ENCODE results near the gene MFAP3. TPM values are rescaled to one million over a fixed set of nuclear protein-coding genes. Genes with fewer than 3 reads are reported as not detected.

The MFAP3 gene
- total and polyA plus RNA-seq, 2 experiments from 2014 or later: 20.5 to 88.8 TPM

DNA sequence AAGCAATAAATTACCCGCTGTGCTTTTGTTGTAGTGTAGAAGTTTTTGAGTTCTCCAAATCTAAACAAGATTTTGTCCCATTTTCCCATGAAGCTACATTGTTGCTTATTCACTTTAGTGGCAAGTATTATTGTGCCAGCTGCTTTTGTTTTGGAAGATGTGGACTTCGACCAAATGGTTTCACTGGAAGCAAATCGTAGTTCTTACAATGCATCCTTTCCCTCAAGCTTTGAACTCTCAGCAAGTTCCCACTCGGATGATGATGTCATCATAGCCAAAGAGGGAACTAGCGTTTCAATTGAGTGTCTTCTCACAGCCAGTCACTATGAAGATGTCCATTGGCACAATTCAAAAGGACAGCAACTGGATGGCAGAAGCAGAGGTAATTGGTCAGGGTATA lies 10.9 kb downstream of the MFAP3 start:
- Histone ChIP-seq H3K9ac (no peak overlapping the region), H4K20me1 (ENCODE audit: insufficient read depth) (0 out of 2 replicates have a peak, but pooled peaks cover 3% of the 10 kb centered on the region), H3F3A (ENCODE audit: insufficient read depth) (no peaks in the 10 kb centered on the region), H3K79me2 (ENCODE audit: insufficient read depth) (peaks cover 52% of the 10 kb centered on the region), H3K4me1 (ENCODE audit: insufficient read depth) (no peaks in the 10 kb centered on the region), H3K27ac (no peak overlapping the region), H3K9me3 (ENCODE audit: low read depth) (no peaks in the 10 kb centered on the region), H3K36me3 (ENCODE audit: low read depth) (peaks cover 13% of the 10 kb centered on the region; the same call in 1 of the 2 replicates), H3K27me3 (replicated peaks; ENCODE audit: insufficient read depth) (no peaks in the 10 kb centered on the region), H2AFZ (no peak overlapping the region), H3K4me2 (ENCODE audit: unreplicated experiment) (no peak overlapping the region), H3K9me2 (ENCODE audit: insufficient read depth) (no peaks in the 10 kb centered on the region), H3K4me3 (no peak overlapping the region)
- 74 to 77% methylated on average over 5 of the region's 5 CpGs for WGBS, 2 experiments (ENCODE audit: low coverage in 1 of 2, low lambda C conversion rate in 2 of 2, missing lambda C conversion rate in 2 of 2)
- in situ Hi-C loops (cut with MboI): no loop called here
- no peak for DNase-seq
- TF ChIP-seq EZH2phosphoT487 (IDR thresholded peaks at IDR 0.05; ENCODE audit: insufficient read depth, low read depth) (no peak), EZH2 (IDR thresholded peaks at IDR 0.05; ENCODE audit: insufficient read depth, poor library complexity, severe bottlenecking) (no peak)

DNA sequence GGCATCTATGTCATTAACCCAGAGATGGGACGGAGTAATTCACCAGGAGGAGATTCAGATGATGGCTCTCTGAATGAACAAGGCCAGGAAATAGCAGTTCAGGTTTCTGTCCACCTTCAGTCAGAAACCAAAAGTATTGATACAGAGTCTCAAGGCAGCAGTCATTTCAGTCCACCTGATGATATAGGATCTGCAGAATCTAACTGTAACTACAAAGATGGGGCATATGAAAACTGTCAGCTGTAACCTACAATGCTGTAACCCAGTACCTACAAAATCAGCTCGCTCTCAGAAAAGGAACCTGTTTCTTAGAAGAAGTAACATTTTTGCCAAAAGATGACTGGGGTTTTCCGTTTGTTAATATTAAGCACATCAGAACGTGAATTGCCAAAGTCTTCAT lies 14.7 kb downstream of the MFAP3 start:
- Histone ChIP-seq H3K9me3 (ENCODE audit: low read depth) (no peaks in the 10 kb centered on the region), H3F3A (ENCODE audit: insufficient read depth) (no peaks in the 10 kb centered on the region), H3K4me2 (ENCODE audit: unreplicated experiment) (no peak overlapping the region), H2AFZ (no peak overlapping the region), H3K4me3 (no peak overlapping the region), H3K27me3 (replicated peaks; ENCODE audit: insufficient read depth) (no peaks in the 10 kb centered on the region), H3K9me2 (ENCODE audit: insufficient read depth) (no peaks in the 10 kb centered on the region), H4K20me1 (ENCODE audit: insufficient read depth) (no peaks in the 10 kb centered on the region), H3K27ac (no peak overlapping the region), H3K9ac (no peak overlapping the region), H3K36me3 (ENCODE audit: low read depth) (peaks cover 13% of the 10 kb centered on the region; the same call in 1 of the 2 replicates), H3K79me2 (ENCODE audit: insufficient read depth) (peaks cover 14% of the 10 kb centered on the region), H3K4me1 (ENCODE audit: insufficient read depth) (no peaks in the 10 kb centered on the region)
- WGBS, 2 experiments (ENCODE audit: low coverage in 1 of 2, low lambda C conversion rate in 2 of 2, missing lambda C conversion rate in 2 of 2): 75% methylated on average over 4 of the region's 4 CpGs
- DNase-seq: no peak
- TF ChIP-seq EZH2phosphoT487 (IDR thresholded peaks at IDR 0.05; ENCODE audit: insufficient read depth, low read depth) (no peak), EZH2 (IDR thresholded peaks at IDR 0.05; ENCODE audit: insufficient read depth, poor library complexity, severe bottlenecking) (no peak)
- in situ Hi-C loops (cut with MboI): no loop called here

- Histone ChIP-seq H3F3A (ENCODE audit: insufficient read depth) (no peaks in the 10 kb centered on the region), H3K9me2 (ENCODE audit: insufficient read depth) (no peaks in the 10 kb centered on the region), H3K4me1 (ENCODE audit: insufficient read depth) (no peaks in the 10 kb centered on the region), H3K4me2 (ENCODE audit: unreplicated experiment) (no peak overlapping the region), H3K27ac (no peak overlapping the region), H3K4me3 (no peak overlapping the region), H3K27me3 (replicated peaks; ENCODE audit: insufficient read depth) (no peaks in the 10 kb centered on the region), H3K36me3 (ENCODE audit: low read depth) (peaks cover 8% of the 10 kb centered on the region; the same call in 1 of the 2 replicates), H2AFZ (no peak overlapping the region), H3K9me3 (ENCODE audit: low read depth) (no peaks in the 10 kb centered on the region), H3K9ac (no peak overlapping the region), H4K20me1 (ENCODE audit: insufficient read depth) (no peaks in the 10 kb centered on the region; the same call in 1 of the 2 replicates), H3K79me2 (ENCODE audit: insufficient read depth) (peaks cover under 1% of the 10 kb centered on the region; the same call in 1 of the 2 replicates)
- DNase-seq: no peak
- in situ Hi-C loops (cut with MboI): no loop called here
- TF ChIP-seq EZH2phosphoT487 (IDR thresholded peaks at IDR 0.05; ENCODE audit: insufficient read depth, low read depth) (no peak), EZH2 (IDR thresholded peaks at IDR 0.05; ENCODE audit: insufficient read depth, poor library complexity, severe bottlenecking) (no peak)
- 98 to 100% methylated on average over 2 of the region's 2 CpGs for WGBS, 2 experiments (ENCODE audit: low coverage in 1 of 2, low lambda C conversion rate in 2 of 2, missing lambda C conversion rate in 2 of 2)
These were observed 16.4 kb downstream of the MFAP3 start for GRCh38 chr5:154055201-154055600.

- no peak for TF ChIP-seq EZH2 (IDR thresholded peaks at IDR 0.05; ENCODE audit: insufficient read depth, poor library complexity, severe bottlenecking)
- TF ChIP-seq EZH2phosphoT487 (IDR thresholded peaks at IDR 0.05; ENCODE audit: insufficient read depth, low read depth): no peak
- Histone ChIP-seq H3K4me3 (no peak overlapping the region), H3K9me3 (ENCODE audit: low read depth) (no peaks in the 10 kb centered on the region), H3K79me2 (ENCODE audit: insufficient read depth) (no peaks in the 10 kb centered on the region), H3K4me2 (ENCODE audit: unreplicated experiment) (no peak overlapping the region), H4K20me1 (ENCODE audit: insufficient read depth) (no peaks in the 10 kb centered on the region; the same call in 1 of the 2 replicates), H3K27ac (no peak overlapping the region), H3K9me2 (ENCODE audit: insufficient read depth) (no peaks in the 10 kb centered on the region), H3K4me1 (ENCODE audit: insufficient read depth) (no peaks in the 10 kb centered on the region), H3K36me3 (ENCODE audit: low read depth) (no peaks in the 10 kb centered on the region; the same call in 1 of the 2 replicates), H3K9ac (no peak overlapping the region), H3K27me3 (replicated peaks; ENCODE audit: insufficient read depth) (no peaks in the 10 kb centered on the region), H2AFZ (no peak overlapping the region), H3F3A (ENCODE audit: insufficient read depth) (no peaks in the 10 kb centered on the region)
- 80 to 84% methylated on average over 10 of the region's 10 CpGs for WGBS, 2 experiments (ENCODE audit: low coverage in 1 of 2, low lambda C conversion rate in 2 of 2, missing lambda C conversion rate in 2 of 2)
- no peak for DNase-seq
- in situ Hi-C loops (cut with MboI): no loop called here
These were observed 19.6 kb downstream of the MFAP3 start for GRCh38 chr5:154058055-154059038.
